A549 (cell line): ENCODE data around the gene FAM193A.

ENCODE experiments used
- CEBPB ChIP-seq, 2 experiments: fragments of >200 bp in 1 of 2; sonication (Bioruptor Twin) in 1 of 2; formaldehyde crosslinking in 1 of 2; IDR thresholded peaks; 2 replicates each; pipeline ENCODE4 v1.6.1; 2012 to 2016
- CHD2 ChIP-seq: fragments of 150-350 bp; IDR thresholded peaks from 2 replicates; pipeline ENCODE4 v1.6.1; 2014; ENCODE audit warnings: low read length; ENCODE audit not compliant: partially characterized antibody
- CTCF ChIP-seq: fragments of >200 bp; sonication (Bioruptor Twin); formaldehyde crosslinking; IDR thresholded peaks from 3 replicates; pipeline ENCODE4 v1.5.1; 2016
- ELK1 ChIP-seq: fragments of 150-350 bp; IDR thresholded peaks from 2 replicates; pipeline ENCODE4 v1.6.1; 2014; ENCODE audit warnings: low read depth, mild to moderate bottlenecking, low read length
- EP300 ChIP-seq, 2 experiments: fragments of >200 bp; sonication (Bioruptor Twin); formaldehyde crosslinking; IDR thresholded peaks; 2 replicates in 1 of 2; 3 replicates in 1 of 2; pipeline ENCODE4 v1.6.1; 2016 to 2017
- GATA3 ChIP-seq: IDR thresholded peaks from 2 replicates; pipeline ENCODE4 v1.6.1; 2012; ENCODE audit warnings: borderline replicate concordance
- MYC ChIP-seq: IDR thresholded peaks from 2 replicates; pipeline ENCODE4 v1.6.1; 2012; ENCODE audit warnings: mild to moderate bottlenecking, inconsistent platforms, low read length, improper control_type of control experiment, borderline replicate concordance
- RAD21 ChIP-seq, 2 experiments: fragments of >200 bp in 1 of 2; sonication (Bioruptor Twin) in 1 of 2; formaldehyde crosslinking in 1 of 2; IDR thresholded peaks in 1 of 2; conservative IDR thresholded peaks in 1 of 2; 2 replicates in 1 of 2; 3 replicates in 1 of 2; pipeline ENCODE4 v1.6.1; 2012 to 2018; ENCODE audit warnings: inconsistent platforms in 1 of 2
- TF ChIP-seq, protein P1 (sequence below): fragments of 200-600 bp; sonication (generic); IDR thresholded peaks from 2 replicates; pipeline ENCODE4 v1.6.1; 2016; ENCODE audit warnings: antibody characterized with exemption, mild to moderate bottlenecking, moderate library complexity

DNA sequence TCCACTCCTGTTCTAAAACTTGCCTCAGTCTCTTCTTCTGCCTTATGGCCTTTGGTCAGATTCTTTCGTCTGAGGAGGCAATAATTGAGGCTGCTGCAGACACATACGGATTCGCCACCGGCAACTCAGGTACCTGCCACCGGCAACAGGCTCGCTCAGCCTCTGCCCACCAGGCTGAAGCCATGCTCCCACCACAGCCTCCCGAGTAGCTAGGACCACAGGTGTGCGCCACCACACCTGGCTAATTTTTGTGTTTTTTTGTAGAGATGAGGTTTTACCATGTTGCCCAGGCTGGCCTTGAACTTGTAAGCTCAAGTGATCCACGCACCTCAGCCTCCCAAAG, 193.1 kb downstream of the FAM193A start:
- TF ChIP-seq MYC (no peak), ELK1 (no peak), CTCF (no peak), CHD2 (no peak), GATA3 (no peak), CEBPB (IDR thresholded peaks at IDR 0.05) (no peak), EP300 (IDR thresholded peaks at IDR 0.05) (no peak), RAD21 (conservative IDR thresholded peaks at IDR 0.05 in 1 of 2, IDR thresholded peaks at IDR 0.05 in 1 of 2) (no peak)
- TF ChIP-seq, protein P1, sequence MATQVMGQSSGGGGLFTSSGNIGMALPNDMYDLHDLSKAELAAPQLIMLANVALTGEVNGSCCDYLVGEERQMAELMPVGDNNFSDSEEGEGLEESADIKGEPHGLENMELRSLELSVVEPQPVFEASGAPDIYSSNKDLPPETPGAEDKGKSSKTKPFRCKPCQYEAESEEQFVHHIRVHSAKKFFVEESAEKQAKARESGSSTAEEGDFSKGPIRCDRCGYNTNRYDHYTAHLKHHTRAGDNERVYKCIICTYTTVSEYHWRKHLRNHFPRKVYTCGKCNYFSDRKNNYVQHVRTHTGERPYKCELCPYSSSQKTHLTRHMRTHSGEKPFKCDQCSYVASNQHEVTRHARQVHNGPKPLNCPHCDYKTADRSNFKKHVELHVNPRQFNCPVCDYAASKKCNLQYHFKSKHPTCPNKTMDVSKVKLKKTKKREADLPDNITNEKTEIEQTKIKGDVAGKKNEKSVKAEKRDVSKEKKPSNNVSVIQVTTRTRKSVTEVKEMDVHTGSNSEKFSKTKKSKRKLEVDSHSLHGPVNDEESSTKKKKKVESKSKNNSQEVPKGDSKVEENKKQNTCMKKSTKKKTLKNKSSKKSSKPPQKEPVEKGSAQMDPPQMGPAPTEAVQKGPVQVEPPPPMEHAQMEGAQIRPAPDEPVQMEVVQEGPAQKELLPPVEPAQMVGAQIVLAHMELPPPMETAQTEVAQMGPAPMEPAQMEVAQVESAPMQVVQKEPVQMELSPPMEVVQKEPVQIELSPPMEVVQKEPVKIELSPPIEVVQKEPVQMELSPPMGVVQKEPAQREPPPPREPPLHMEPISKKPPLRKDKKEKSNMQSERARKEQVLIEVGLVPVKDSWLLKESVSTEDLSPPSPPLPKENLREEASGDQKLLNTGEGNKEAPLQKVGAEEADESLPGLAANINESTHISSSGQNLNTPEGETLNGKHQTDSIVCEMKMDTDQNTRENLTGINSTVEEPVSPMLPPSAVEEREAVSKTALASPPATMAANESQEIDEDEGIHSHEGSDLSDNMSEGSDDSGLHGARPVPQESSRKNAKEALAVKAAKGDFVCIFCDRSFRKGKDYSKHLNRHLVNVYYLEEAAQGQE = no peak
